GM12878 (cell line): Measurements from ENCODE around the gene C5. TPM values are rescaled to one million over a fixed set of nuclear protein-coding genes. Genes with fewer than 3 reads are reported as not detected.
A peak's percentile ranks its signal among the peaks of the same experiment; 100 is the strongest.

ENCODE experiments used
- ASH2L ChIP-seq: fragments of 300-600, 200-600 bp; sonication (generic); IDR thresholded peaks from 2 replicates; pipeline ENCODE4 v1.6.1; 2017; ENCODE audit warnings: low read depth, mild to moderate bottlenecking, borderline replicate concordance
- BACH1 ChIP-seq: fragments of 450-650 bp; IDR thresholded peaks from 2 replicates; pipeline ENCODE4 v1.6.1; 2017; ENCODE audit warnings: mild to moderate bottlenecking, borderline replicate concordance
- BCL11A ChIP-seq: IDR thresholded peaks from 2 replicates; pipeline ENCODE4 v1.6.1; 2011; ENCODE audit warnings: low read depth, low read length
- FOS ChIP-seq: IDR thresholded peaks from 3 replicates; pipeline ENCODE4 v1.6.1; 2011; ENCODE audit warnings: borderline replicate concordance; ENCODE audit not compliant: insufficient read length; ENCODE audit errors: extremely low read depth
- HCFC1 ChIP-seq: fragments of 150-350 bp; IDR thresholded peaks from 2 replicates; pipeline ENCODE4 v1.6.1; 2014; ENCODE audit warnings: low read length
- KAT2A ChIP-seq: conservative IDR thresholded peaks from 2 replicates; pipeline ENCODE4 v1.6.1; 2011; ENCODE audit warnings: low read depth, low read length; ENCODE audit not compliant: control insufficient read depth
- KDM1A ChIP-seq: fragments of 200-600 bp; sonication (generic); IDR thresholded peaks from 2 replicates; pipeline ENCODE4 v1.6.1; 2016; ENCODE audit warnings: borderline replicate concordance
- POU2F2 ChIP-seq: IDR thresholded peaks from 3 replicates; pipeline ENCODE4 v1.6.1; 2011; ENCODE audit warnings: low read depth, mild to moderate bottlenecking, low read length, borderline replicate concordance
- SMAD5 ChIP-seq: IDR thresholded peaks from 2 replicates; pipeline ENCODE4 v1.6.1; 2016; ENCODE audit warnings: antibody characterized with exemption, low read depth
- SREBF1 ChIP-seq: IDR thresholded peaks from 2 replicates; pipeline ENCODE4 v1.6.1; 2012; ENCODE audit warnings: mild to moderate bottlenecking, low read length
- TCF12 ChIP-seq: IDR thresholded peaks from 2 replicates; pipeline ENCODE4 v1.6.1; 2011; ENCODE audit warnings: low read depth, mild to moderate bottlenecking, low read length
- ZNF274 ChIP-seq: IDR thresholded peaks from one replicate; pipeline ENCODE4 v1.8.0; 2011; ENCODE audit not compliant: insufficient read length, insufficient read depth
- ZNF384 ChIP-seq: IDR thresholded peaks from 2 replicates; pipeline ENCODE4 v1.6.1; 2012; ENCODE audit warnings: low read depth, mild to moderate bottlenecking, low read length, improper control_type of control experiment, borderline replicate concordance
- ZZZ3 ChIP-seq: IDR thresholded peaks from 2 replicates; pipeline ENCODE4 v1.6.1; 2011; ENCODE audit warnings: low read depth; ENCODE audit not compliant: control insufficient read depth, insufficient read length
- polyA plus RNA-seq, 11 experiments: library from polyadenylated mRNA; depleted of rRNA in 4 of 11; unstranded in 6 of 11; stranded (reverse) in 5 of 11; fragments of >200 nt; fragmentation: Nextera tagmentation in 4 of 11; fragmentation: Illumina TruSeq in 1 of 11; extraction: Ambion mirVana in 4 of 11; extraction: Trizol in 1 of 11; gene quantifications; 1 replicate in 1 of 11; 2 replicates in 10 of 11; pipeline versions ENCODE4 v1.2.1 to v1.2.3, GENCODE V29; 2011 to 2016; ENCODE audit warnings: inconsistent platforms in 2 of 11, missing spikeins in 2 of 11, low read depth in 1 of 11
- total RNA-seq, 4 experiments: library from RNA; depleted of rRNA in 3 of 4; stranded (reverse); fragments of >200 nt in 3 of 4; fragmentation: Illumina TruSeq in 1 of 4; extraction: Trizol in 1 of 4; gene quantifications; 2 replicates each; pipeline versions ENCODE4 v1.2.1 to v1.2.3, GENCODE V29; 2013 to 2021
- TF ChIP-seq, protein P1 (sequence below): IDR thresholded peaks from 2 replicates; pipeline ENCODE4 v1.6.1; 2011; ENCODE audit warnings: low read depth, low read length, improper control_type of control experiment, borderline replicate concordance
- TF ChIP-seq, protein P2 (sequence below): IDR thresholded peaks from 2 replicates; pipeline ENCODE4 v1.6.1; 2012; ENCODE audit warnings: low read depth, low read length, improper control_type of control experiment
- TF ChIP-seq, protein P3 (sequence below): IDR thresholded peaks from 2 replicates; pipeline ENCODE4 v1.6.1; 2011; ENCODE audit warnings: low read depth, mild to moderate bottlenecking, low read length, moderate library complexity, borderline replicate concordance; ENCODE audit errors: extremely low read depth
- TF ChIP-seq, protein P4 (sequence below): IDR thresholded peaks from 2 replicates; pipeline ENCODE4 v1.6.1; 2012; ENCODE audit warnings: improper control_type of control experiment, low read depth, low read length; ENCODE audit not compliant: insufficient replicate concordance
- TF ChIP-seq, protein P5 (sequence below): fragments of 450-650 bp; IDR thresholded peaks from 2 replicates; pipeline ENCODE4 v1.6.1; 2017; ENCODE audit warnings: mild to moderate bottlenecking, low read depth, inconsistent platforms; ENCODE audit not compliant: poor library complexity, severe bottlenecking

C5 gene
- total and polyA plus RNA-seq, 10 of the 15 experiments (the other 5 are each of a cell fraction or from before 2014, with no cell fraction given): 0.39 to 2.2 (median 1.2) TPM

DNA sequence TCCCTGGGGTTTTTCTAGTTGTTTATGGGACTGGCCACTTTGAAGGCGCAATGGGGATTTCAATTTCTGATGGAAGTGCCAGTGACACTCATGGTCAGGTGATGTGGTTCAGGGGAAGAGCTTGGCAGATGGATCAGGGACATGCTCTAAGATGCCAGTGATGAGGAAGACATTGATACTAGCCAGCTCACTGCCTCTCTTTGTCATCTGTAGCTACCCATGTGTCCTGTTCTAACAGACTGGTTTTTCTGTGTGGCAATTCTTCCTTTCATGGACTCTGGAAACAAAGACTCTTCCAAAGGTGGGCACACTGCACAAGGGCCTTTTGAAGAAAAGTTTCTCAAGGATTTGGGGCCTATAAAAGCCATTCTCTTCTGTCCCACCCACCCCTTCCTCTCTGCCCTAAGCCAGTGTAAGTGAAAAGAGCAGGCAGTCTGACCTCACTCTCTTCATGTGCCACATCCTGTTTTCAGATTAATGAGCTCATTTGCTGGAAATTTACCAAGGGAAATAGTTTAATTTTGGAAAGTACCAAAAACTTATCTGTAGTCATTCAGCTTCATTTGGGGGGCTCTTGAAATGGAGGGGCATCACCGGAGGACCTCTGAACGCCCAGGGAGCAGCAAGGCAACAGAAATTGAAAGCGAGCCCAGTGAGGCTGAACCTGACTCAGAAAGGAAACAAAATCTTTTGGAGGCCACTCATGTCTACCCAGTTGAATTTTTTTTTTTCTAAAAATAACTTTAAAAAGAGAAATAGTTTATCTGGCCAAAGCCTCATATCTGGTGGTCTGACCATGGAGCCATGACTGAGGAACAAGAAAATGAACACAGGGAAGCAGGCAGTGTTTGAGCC lies 118.6 kb downstream of the C5 start (continued):
- TF ChIP-seq KDM1A: no peak
- TF ChIP-seq ZZZ3: no peak
- TF ChIP-seq SMAD5: peak; percentile 91
- peak; percentile 75; the same call in 1 of the 3 replicates for TF ChIP-seq POU2F2
- TF ChIP-seq ZNF384: peak; percentile 76; the same call in 1 of the 2 replicates
- TF ChIP-seq ASH2L: no peak
- TF ChIP-seq, protein P1, sequence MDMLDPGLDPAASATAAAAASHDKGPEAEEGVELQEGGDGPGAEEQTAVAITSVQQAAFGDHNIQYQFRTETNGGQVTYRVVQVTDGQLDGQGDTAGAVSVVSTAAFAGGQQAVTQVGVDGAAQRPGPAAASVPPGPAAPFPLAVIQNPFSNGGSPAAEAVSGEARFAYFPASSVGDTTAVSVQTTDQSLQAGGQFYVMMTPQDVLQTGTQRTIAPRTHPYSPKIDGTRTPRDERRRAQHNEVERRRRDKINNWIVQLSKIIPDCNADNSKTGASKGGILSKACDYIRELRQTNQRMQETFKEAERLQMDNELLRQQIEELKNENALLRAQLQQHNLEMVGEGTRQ: no peak
- TF ChIP-seq, protein P2, sequence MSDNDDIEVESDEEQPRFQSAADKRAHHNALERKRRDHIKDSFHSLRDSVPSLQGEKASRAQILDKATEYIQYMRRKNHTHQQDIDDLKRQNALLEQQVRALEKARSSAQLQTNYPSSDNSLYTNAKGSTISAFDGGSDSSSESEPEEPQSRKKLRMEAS: no peak
- TF ChIP-seq, protein P3, sequence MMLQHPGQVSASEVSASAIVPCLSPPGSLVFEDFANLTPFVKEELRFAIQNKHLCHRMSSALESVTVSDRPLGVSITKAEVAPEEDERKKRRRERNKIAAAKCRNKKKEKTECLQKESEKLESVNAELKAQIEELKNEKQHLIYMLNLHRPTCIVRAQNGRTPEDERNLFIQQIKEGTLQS: no peak
- TF ChIP-seq, protein P4, sequence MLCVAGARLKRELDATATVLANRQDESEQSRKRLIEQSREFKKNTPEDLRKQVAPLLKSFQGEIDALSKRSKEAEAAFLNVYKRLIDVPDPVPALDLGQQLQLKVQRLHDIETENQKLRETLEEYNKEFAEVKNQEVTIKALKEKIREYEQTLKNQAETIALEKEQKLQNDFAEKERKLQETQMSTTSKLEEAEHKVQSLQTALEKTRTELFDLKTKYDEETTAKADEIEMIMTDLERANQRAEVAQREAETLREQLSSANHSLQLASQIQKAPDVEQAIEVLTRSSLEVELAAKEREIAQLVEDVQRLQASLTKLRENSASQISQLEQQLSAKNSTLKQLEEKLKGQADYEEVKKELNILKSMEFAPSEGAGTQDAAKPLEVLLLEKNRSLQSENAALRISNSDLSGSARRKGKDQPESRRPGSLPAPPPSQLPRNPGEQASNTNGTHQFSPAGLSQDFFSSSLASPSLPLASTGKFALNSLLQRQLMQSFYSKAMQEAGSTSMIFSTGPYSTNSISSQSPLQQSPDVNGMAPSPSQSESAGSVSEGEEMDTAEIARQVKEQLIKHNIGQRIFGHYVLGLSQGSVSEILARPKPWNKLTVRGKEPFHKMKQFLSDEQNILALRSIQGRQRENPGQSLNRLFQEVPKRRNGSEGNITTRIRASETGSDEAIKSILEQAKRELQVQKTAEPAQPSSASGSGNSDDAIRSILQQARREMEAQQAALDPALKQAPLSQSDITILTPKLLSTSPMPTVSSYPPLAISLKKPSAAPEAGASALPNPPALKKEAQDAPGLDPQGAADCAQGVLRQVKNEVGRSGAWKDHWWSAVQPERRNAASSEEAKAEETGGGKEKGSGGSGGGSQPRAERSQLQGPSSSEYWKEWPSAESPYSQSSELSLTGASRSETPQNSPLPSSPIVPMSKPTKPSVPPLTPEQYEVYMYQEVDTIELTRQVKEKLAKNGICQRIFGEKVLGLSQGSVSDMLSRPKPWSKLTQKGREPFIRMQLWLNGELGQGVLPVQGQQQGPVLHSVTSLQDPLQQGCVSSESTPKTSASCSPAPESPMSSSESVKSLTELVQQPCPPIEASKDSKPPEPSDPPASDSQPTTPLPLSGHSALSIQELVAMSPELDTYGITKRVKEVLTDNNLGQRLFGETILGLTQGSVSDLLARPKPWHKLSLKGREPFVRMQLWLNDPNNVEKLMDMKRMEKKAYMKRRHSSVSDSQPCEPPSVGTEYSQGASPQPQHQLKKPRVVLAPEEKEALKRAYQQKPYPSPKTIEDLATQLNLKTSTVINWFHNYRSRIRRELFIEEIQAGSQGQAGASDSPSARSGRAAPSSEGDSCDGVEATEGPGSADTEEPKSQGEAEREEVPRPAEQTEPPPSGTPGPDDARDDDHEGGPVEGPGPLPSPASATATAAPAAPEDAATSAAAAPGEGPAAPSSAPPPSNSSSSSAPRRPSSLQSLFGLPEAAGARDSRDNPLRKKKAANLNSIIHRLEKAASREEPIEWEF: peak; percentile 62
- TF ChIP-seq, protein P5, sequence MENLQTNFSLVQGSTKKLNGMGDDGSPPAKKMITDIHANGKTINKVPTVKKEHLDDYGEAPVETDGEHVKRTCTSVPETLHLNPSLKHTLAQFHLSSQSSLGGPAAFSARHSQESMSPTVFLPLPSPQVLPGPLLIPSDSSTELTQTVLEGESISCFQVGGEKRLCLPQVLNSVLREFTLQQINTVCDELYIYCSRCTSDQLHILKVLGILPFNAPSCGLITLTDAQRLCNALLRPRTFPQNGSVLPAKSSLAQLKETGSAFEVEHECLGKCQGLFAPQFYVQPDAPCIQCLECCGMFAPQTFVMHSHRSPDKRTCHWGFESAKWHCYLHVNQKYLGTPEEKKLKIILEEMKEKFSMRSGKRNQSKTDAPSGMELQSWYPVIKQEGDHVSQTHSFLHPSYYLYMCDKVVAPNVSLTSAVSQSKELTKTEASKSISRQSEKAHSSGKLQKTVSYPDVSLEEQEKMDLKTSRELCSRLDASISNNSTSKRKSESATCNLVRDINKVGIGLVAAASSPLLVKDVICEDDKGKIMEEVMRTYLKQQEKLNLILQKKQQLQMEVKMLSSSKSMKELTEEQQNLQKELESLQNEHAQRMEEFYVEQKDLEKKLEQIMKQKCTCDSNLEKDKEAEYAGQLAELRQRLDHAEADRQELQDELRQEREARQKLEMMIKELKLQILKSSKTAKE: peak; percentile 93
- no peak for TF ChIP-seq HCFC1
- TF ChIP-seq BACH1: no peak
- no peak for TF ChIP-seq KAT2A
- no peak; the same call in 1 of the 2 replicates for TF ChIP-seq TCF12
- no peak for TF ChIP-seq SREBF1
- TF ChIP-seq FOS: no peak
- no peak for TF ChIP-seq ZNF274
- peak; percentile 80; the same call in 1 of the 2 replicates for TF ChIP-seq BCL11A
